Hepatic stellate cell (primary cell): ENCODE measurements around the gene PFKFB2.
A peak's percentile ranks its signal among the peaks of the same experiment; 100 is the strongest.
"Not testable (repeated sequence)": the region's sequence is repeated elsewhere in the genome, so short reads cannot be mapped to it uniquely, and the experiment has no call there.

ENCODE experiments used
- DNase-seq: peaks from one replicate; pipeline ENCODE4 v3.0.0; 2011; ENCODE audit warnings: low spot score

The PFKFB2 gene

DNA sequence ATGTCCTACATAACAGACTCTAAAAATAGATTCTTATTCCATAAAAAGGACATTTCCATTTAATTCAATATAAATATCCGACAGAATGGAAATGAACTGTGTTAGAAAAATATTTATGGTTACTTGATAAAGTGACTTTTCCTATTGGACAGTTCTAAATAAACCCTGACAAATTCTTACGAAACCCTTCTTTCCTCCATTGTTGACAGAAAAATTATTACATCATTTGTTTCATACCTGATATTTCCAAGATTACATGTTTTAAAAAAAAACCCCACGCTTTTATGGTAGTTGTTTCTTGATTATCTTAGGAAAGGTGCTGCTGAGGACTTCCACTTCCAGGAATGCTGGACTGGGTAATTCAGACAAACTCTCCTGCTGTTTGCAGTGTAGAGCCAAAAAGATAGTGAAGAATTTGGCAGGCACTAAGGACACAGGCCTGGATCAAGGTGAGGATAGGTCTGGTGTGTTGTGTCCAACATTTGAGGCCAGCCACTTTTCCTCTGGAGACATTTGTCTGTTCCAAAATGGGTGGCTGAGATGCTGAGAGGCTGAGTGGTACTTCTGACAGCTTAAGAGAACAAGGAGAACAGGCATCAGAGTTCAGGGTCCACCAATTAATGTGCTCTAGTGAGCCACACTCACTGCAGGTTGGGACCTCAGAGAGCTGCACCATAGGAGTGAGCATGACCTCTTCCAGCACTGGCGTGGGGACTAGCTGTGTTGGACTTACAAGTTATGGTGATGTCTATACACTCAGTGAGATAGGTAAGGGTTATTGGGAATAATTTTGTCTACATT is 13.5 kb upstream of the PFKFB2 start:
- no peak for DNase-seq

- DNase-seq: peak; percentile 32
These were observed 12.9 kb upstream of the PFKFB2 start for GRCh38 chr1:207040181-207040533.

DNA sequence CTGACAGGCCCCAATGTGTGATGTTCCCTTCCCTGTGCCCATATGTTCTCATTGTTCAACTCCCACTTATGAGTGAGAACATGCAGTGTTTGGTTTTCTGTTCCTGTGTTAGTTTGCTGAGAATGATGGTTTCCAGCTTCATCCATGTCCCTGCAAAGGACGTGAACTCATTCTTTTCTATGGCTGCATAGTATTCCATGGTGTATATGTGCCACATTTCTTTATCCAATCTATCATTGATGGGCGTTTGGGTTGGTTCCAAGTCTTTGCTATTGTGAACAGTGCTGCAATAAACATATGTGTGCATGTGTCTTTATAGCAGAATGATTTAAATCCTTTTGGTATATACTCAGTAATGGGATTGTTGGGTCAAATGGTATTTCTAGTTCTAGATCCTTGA is 11.7 kb upstream of the PFKFB2 start:
- not testable (repeated sequence) for DNase-seq

- DNase-seq: no peak
These were observed 7.6 kb upstream of the PFKFB2 start for GRCh38 chr1:207045453-207045852.

DNA sequence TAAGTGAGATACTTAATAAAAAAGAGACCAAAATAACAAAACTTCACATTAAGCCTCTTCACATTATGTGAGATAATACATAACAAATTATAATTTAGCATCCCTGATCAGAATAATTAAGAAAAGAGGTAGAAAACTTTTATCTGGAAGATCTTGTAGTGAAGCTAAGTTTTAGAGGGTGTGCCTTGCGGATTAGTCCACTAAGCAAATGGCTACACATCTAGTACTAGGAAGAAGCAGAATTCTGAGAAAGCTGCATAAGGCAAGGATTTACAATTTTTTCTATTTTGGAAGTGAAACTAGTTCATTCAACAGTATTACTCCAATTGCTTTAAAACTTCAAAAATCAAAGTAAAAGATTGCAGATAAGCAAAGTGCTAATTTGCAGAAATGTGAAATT is 5.6 kb upstream of the PFKFB2 start:
- no peak for DNase-seq

GRCh38 chr1:207048041-207048440 is 5.0 kb upstream of the PFKFB2 start:
- DNase-seq: no peak

GRCh38 chr1:207049054-207049453 is 4.0 kb upstream of the PFKFB2 start:
- no peak for DNase-seq

DNA sequence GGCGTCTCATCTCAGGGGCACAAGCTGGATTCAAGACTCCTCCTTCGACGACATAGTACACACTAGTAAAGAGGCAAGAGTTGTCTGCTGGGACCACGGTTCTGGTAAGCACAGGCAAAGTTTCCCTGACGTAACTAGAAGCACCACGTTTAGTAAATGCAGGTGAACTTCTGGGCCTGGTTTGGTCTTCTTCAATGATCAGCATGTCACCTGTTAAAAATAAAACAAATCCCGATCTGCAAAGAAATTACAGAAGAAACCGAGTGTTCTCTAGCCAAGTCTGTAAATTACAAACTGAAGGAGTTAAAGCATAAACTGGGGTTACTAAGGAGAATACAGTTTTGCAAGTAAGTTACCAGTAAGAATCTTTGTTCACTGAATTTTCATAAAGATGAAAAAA is 3.6 kb upstream of the PFKFB2 start:
- no peak for DNase-seq

DNA sequence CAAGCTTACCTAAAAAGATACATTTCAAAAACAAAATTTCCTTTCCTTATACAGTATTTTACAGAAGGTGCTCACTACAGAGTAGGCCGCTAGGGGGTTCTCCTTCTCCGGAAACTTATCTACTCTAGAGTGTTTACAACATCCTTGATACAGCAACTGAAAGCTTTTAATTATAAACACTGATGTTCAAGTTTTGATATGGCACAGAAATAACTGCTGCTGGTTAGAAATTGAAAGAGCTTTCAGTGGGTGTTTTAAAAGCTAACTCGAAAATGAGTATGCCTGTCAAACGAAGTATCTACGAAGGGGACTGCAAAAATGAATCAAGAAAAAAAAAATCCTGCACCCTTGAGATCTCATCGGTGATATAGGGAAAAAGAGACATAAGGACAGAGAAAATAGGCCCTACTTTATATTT is 3.1 kb upstream of the PFKFB2 start:
- peak; percentile 64 for DNase-seq

- DNase-seq: peak; percentile 87
These were observed 2.4 kb upstream of the PFKFB2 start for GRCh38 chr1:207050480-207051190.

GRCh38 chr1:207051191-207051943 is 1.7 kb upstream of the PFKFB2 start, which contains the start of gene YOD1:
YOD1 (minus strand) TSS chr1:207051208; CDS start chr1:207051030, 178 bp downstream.
- DNase-seq: peak; percentile 47

DNA sequence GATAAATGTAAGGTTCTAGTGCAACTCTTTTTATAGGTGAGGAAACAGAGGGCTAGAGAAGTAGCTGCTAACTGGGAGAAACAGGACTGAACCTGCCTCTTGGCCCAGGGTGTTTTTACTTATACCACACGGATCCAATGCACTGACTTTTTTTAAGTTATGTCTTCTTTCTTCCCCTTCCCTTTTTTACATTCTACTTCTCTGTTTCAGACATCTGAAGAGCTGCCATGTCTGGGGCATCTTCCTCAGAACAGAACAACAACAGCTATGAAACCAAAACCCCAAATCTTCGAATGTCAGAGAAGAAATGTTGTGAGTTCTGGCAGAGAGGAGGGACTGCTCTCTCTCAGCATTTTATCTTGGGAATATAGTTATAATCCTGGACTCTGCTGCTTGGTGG is 1.4 kb downstream of the PFKFB2 start:
- DNase-seq: no peak

GRCh38 chr1:207055386-207056001 is 2.4 kb downstream of the PFKFB2 start:
- no peak for DNase-seq

DNA sequence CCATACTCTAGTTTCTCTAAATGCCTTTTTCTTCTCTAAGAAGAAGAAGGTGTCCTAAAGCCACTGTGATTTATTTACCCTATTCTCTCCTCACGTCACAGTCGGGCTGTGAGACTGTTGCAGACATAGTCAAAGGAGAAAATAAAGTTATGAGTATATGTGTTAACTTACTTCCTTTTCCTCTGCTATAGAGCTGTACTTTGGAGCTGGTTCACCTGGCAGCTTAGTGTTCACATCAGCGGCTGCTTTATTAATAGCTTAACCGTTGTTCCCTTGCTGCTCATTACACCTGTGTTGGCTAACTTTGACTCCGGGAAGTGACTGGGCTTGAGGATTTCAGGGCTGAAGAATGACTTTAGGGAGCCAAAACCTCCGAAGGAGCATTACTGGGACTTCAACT is 3.6 kb downstream of the PFKFB2 start:
- no peak for DNase-seq

GRCh38 chr1:207058252-207058651 is 5.2 kb downstream of the PFKFB2 start:
- no peak for DNase-seq

- DNase-seq: no peak
These were observed 6.1 kb downstream of the PFKFB2 start for GRCh38 chr1:207058878-207059867.

DNA sequence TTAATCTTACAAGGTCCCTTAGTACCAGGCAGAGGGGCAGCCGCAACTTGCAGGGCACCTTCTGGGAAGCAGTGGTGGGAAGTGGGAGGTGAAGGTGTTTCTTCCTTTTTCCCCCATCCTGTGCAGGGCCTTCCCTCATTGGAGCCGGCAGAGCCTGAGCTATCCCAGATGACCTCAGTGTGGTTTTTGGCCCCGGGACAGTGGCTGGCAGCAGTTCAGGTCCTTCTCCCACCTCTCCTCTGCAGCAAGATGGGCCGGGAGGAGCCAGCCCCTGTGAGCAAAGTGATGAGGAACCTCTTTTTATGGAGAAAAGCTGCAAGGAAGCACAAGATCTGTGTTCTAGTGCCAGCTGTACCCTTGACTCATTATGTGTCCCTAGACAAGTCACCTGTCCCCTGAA is 6.8 kb downstream of the PFKFB2 start:
- DNase-seq: no peak

DNA sequence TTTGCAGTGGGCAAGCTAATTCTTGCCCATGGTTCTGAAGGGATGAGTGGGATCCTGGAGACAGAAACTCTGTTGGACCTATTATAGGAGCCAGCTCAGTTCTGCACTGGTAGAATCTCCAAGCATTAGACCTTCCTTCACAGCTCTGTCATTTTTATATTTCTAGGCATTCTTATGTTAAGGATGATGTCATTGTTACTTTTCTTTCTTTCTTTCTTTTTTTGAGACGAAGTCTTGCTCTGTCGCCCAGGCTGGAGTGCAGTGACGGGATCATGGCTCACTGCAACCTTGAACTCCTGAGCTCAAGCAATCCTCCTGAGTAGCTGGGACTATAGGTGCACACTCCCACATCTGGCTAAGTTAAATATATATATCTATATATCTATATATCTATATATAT is 7.5 kb downstream of the PFKFB2 start:
- no peak for DNase-seq

GRCh38 chr1:207062058-207062457 is 9.0 kb downstream of the PFKFB2 start:
- no peak for DNase-seq

DNA sequence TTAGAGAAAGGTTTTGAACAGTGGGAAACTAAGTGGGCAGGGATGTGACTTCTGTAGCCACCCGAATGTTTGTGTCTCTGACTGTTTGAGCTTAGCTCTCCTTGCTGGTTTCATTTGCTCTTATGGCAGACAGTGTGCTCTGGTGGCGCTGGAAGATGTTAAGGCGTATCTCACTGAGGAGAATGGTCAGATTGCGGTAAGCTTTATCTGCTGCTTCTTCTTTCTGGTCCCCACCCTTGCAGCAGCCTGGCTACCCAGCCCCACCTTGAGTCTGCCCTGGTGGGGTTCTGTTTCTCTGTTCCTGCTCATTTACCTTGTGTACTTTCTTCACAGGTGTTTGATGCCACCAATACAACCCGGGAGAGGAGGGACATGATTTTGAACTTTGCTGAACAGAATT is 9.9 kb downstream of the PFKFB2 start:
- DNase-seq: no peak

DNA sequence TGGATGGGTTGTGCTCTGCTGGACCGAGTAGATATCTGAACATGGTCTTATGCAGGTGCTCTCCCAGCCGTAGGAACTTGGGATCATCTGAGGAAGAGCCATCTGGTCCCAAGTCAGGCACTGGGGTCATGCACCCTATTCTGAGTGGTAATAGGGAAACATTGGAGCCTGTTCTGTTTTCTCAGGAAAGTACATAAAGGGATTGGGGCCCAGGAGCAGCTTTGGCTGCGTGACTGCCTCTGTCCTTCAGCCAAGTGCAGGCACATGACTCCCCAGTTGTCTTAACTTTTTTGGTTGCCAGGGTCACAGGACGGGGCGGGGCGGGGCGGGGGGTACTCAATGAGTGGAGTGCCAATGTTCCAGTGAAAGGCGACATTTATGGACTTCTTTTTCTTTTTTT is 11.5 kb downstream of the PFKFB2 start:
- no peak for DNase-seq
